HG02642 (cell line): ENCODE measurements around the gene NEURL1.

Experiments
- ATAC-seq: cut with Tn5 transposase; IDR thresholded peaks from one replicate; pipeline ENCODE4 v1.9.1; 2021; ENCODE audit warnings: mild to moderate bottlenecking; ENCODE audit not compliant: unreplicated experiment, poor library complexity

The NEURL1 gene

DNA sequence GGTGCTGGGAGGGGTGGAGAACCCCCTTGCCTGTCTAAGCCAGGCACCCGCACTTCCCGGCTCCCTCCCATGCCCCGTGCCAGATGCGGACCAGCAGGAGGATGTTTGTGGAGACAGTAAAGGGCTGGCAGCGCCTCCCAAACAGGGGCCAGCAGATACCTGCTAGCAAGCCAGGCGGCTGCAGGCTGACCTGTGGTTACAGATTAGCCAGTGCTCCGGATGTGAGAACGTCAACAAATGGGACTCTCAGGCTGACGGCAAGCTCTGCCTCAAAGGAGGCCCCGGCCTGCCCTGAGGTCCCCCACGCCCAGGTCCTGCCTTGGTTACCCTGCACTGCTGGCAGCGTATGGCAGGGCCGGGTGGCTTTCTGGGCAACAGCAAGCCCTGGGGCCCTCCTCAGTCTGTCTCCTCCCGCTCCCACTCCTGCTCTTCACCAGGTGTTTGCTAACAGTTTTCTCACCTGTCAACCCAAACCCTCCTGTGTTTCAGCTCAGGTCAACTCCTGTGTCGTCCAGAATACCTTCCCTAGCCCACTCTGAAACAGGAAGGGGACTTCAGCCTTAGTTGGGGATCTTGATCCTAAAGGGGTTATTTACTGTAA is 85.4 kb downstream of the NEURL1 start:
- ATAC-seq = no peak

DNA sequence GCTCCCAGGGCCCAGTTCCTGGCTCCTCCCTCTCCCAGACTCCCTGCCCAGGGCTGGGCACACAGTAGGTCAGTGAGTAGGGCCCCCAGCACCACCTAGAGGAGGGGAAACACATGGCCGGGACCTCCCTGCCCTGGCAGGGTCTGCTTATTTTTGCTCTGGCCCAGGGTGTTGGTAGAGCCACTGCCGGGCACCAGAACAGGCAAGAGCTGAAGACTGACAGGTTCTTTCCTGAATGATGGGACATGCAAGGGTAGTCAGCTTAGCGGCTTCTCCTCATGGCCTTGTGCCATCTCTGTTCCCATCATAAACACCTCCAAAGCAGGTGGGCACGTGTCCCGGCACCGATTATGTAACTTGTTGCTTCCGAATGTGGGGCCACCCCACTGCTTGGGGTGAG is 86.5 kb downstream of the NEURL1 start:
- no peak for ATAC-seq

DNA sequence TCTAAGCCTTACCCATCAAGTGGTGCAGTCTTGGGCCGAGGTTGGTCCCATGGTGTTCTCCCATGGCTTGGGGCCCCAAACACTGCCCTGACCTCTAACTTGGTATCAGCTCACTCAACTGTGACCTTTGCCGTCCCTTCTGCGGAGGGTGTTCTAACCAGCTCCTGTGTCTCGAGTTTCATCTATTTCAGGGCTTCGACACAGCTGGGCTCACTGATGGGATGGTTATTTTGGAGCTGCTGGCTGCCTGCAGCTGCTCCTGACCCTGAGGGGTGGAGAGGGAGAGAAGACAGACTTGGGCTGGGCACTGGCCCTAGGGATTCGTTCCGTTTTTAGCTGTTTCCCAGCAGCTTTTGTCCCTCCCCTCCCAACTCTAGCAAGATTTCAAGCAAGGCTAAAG is 86.9 kb downstream of the NEURL1 start:
- ATAC-seq = no peak

DNA sequence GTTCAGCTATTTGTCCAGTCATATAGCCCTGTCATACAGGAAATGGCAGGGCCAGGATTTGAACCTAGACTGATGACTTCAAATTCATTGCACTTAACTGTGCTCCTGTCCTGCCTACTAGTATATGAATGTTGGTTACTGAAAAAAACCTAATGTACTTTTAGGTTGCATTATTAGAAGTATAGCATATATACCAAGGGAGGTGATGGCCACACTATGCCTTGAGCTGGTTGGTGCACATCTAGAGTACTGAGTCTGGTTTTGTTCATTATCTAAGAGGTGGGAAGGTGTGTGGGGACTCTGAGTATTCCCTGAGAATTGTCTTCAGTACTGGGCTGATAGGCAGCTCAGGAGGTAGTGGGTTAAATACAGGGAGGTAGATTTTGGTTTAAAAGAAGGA is 88.0 kb downstream of the NEURL1 start:
- ATAC-seq = no peak

DNA sequence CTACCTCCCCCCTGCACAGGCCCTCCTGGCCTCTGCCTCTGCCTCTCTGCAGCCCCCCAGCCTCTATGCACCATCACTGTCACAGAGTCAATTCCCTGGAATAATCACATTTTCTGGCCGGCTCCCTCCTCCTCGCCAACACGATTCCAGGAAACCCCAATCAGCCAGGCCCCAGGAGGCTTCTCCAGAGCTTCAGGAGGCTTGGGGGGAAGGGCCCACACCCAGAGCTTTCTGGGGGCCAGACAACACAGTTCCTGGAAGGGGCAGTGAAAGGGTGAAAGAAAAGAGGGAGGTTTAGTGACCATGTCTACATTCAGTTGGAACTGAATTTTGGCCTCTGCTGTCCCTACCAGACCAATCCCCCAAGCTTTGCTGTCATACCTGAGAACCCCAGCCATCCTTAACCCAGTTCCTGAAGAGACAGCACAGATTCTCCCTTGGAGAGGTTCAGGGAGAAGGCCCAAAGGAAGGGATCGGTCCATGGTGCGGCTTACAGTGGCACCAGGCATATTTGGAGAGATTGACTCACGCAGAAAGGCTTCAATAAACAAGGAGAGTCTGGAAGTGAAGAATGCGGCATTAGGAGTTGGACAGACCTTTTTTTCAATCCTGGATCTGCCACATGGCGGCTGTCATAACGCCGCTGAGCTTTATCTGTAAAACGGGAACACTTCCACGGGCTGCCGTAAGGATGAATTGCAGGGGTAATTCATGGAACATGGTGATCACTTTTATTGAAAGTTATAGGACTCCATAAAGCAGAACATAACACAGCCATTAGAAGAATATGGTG is 89.0 kb downstream of the NEURL1 start:
- ATAC-seq = no peak

DNA sequence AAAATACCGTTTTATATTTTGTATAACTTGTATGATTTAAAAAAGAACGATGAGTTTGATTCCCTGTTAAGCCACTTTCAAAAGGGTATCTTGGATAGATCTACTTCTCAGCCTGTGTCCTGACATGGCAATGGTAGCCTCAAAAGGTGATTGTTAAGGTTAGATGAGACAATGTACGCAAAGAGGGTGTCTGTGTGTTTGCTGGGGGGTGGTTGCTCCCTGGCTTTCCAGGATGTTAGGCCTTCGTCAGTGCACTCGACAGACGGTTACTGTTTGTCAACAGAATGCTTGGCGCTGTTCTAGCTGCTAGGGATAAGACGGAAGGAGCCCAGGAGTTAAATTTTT is 90.3 kb downstream of the NEURL1 start:
- no peak for ATAC-seq

DNA sequence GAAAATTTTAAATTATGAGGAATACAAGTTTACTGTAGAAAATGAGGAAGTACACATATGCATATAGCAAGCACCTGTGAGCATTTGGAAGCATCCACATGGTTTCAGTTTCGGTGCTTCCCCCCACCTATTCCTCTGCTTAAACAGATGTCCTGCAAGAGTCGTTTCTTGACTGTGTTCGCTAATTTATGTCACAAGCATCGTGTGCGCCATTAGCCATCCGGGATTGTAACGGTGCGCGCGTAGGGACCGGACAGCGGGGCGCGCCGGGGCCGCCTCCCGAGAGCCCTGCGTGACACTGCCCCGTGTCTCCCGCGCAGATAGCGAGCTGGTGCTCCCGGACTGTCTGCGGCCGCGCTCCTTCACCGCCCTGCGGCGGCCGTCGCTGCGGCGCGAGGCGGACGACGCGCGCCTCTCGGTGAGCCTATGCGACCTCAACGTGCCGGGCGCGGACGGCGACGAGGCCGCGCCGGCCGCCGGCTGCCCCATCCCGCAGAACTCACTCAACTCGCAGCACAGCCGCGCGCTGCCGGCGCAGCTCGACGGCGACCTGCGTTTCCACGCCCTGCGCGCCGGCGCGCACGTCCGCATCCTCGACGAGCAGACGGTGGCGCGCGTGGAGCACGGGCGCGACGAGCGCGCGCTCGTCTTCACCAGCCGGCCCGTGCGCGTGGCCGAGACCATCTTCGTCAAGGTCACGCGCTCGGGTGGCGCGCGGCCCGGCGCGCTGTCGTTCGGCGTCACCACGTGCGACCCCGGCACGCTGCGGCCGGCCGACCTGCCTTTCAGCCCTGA is 90.9 kb downstream of the NEURL1 start:
- no peak for ATAC-seq

DNA sequence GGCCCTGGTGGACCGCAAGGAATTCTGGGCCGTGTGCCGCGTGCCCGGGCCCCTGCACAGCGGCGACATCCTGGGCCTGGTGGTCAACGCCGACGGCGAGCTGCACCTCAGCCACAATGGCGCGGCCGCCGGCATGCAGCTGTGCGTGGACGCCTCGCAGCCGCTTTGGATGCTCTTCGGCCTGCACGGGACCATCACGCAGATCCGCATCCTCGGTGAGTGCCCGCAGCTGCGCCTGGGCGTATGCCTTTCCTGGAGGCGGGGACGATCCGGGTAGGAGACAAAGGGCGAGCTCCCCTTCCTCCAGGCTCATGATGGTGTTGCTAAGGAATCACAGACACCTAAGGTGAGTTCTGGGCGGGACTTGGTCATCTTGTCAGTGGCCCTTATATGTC is 91.5 kb downstream of the NEURL1 start:
- no peak for ATAC-seq

DNA sequence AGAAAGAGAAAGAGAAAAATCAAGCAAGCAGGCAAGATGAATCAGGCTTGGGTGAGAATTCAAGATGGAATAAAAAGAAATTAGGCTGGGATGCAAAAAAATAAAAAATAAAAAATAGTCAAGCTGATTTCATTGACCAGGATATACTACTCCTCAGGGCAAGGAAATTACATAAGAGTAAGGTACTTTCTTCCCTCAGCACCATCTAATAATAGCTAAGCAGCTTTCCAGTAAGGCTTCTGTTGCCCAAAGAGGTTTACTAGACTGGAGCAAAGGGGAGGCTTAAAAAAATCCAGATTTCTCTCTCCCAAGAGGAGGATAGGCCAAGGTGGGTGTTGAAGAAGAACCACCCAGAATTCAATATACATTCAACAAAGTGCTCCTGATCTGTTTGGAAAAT is 93.6 kb downstream of the NEURL1 start:
- no peak for ATAC-seq

DNA sequence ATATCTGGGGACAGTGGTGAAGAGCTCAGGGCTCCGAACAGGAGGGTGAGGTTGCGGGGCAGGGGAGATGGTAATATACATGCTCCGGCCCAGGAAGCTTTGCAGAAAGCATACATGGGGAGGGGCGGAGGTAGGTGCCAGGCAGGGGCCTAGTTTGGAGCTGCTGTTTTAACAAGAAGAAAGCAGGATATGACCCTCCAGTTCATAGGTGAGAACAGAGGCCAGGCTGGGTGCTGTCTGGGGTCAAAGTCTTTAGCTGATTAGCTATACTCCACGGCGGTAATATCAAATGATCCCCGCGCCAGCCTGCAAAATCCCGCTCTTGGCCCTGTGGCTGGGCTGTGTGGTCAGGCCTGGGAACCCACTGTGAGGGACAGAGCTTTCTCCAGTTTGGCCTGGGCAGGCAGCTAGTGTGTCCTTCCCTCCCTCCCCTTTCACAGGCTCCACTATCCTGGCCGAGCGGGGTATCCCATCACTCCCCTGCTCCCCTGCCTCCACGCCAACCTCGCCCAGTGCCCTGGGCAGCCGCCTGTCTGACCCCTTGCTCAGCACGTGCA is 95.6 kb downstream of the NEURL1 start:
- ATAC-seq = no peak

DNA sequence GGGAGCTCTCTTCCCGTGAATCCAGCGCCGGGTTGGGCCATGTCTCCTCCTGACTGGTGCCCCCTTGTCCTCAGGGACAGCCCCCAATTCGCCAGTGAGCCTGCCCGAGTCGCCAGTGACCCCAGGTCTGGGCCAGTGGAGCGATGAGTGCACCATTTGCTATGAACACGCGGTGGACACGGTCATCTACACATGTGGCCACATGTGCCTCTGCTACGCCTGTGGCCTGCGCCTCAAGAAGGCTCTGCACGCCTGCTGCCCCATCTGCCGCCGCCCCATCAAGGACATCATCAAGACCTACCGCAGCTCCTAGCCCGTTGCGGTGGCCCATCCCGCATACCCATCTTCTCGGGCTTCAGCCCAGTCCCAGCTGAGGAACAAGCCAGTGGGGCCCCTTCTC is 96.6 kb downstream of the NEURL1 start:
- ATAC-seq = no peak

DNA sequence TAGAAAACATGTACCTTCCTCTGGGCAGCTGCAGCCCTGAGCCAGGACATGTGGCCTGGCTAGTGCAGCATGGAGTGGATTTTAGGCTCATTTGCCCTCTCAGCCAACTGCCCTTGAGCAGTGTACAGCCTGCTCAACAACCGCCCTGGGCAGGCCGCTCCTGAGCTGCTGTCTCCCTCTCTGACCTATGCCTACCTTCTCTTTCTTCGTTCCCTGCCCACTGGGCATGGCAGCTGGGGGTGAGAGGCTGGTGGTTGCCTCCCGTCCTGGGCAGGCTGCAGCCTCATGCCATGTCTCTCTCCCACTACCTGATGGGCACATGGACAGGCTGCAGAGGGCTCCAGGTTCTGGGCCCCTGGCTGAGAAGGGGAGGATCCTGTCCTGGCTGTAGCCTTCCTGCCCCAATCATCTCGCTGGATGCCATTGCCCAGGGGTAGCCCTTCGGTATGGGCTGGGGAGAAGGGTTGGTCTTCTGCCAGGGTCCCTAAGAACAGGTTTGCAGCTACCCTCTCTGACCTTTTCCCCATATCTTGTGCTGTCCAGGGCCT is 97.3 kb downstream of the NEURL1 start:
- no peak for ATAC-seq

DNA sequence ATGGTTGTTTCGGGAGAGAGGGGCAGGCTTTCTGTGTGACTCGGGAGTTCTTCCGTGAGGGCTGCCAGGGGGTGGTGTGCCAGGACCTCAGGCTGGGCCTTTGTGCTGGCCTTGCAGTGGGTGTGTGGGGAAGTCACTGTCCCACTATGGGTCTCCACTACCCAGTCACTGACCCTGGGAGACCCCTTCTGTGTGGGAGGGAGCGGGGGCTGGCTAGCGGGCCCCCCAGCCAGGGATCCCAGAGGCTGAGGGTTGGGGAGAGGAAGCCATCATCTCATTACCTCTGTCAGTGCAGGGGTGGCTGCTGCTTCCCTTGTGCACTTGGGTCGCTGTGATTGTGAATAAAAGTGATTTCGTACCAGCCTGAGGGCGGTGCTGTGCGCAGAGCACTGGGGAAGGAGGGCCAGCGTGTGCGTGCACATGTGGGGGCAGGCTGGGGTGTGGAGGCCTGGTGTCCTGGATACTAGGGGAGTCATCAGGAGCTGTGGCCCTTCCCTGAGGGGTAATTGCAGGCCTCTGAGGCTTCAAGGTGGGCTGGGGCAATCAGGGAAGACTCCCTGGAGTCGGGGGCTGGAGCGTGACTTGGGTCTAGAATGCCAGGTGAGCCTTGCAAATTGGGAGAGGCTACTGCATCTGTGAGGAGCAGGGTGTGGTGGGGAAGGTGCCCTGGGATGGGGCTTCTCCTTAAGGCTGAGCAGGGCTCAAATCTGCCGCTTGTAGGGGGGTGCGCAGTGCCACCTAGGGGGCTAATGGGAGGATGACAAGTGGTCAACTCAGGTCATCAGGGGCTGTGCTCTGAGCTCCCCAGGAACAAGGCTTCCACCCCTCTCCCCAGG is 98.9 kb downstream of the NEURL1 start:
- no peak for ATAC-seq

DNA sequence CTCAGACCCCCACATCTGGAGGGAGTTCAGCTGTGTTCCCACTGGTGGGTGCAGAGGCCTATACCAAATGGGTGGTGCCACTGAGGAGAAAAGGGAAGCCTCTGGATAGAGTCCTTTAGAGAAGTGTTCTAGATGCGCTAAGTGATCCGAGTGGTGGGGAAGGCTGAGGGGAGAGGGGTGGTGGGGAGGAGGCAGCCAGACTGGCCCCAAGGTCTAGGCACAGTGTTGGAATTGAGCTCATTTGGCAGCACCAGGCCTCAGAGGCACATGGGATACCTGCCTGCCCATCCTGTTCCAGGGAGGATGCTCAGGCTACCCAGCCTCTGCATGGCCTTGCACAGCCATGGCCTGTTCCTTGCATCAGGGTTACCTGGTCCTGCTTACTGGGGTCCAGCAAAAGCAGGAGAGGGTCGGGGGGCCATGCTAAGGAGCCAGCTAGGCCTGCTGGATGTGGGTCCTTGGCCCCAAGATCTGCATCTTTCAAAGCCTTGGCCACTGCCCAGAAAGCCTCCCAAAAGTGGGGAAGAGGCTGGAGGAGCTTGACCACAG is 99.6 kb downstream of the NEURL1 start:
- no peak for ATAC-seq

DNA sequence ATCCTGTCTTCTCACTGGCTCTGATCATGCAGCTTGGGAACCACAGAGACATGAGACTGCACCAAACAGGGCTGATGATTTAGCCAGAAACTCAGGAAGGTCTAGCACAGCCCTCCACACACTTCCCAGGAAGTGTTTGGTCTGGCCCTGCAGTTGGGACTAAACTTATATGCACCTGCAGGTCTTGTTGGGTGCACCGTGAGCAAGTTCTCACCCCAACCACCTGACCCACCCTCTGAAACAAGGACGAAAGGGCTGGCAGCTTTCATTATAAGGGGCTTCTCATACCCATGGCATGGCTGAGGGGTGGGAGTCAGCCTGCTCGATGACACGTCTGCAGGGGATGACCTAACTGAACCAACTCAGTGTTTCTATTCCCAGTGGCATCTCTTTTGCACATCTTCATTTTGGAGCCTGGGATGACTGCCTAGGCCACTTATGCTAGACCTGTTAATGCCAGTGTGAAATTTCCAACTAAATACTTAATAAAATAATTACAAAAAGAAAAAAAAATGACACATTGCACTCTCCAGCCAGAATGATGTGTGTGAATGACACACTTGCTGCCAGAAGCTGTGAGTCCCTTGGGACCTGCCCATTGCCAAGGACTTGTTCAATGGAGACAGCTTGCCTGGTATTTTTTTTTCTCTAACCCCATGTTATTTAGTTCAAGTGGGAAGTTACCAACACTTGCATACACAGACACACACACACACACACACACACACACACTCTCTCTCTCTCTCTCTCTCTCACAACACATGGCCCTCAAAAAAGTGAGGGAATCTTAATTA is 102.6 kb downstream of the NEURL1 start:
- no peak for ATAC-seq

DNA sequence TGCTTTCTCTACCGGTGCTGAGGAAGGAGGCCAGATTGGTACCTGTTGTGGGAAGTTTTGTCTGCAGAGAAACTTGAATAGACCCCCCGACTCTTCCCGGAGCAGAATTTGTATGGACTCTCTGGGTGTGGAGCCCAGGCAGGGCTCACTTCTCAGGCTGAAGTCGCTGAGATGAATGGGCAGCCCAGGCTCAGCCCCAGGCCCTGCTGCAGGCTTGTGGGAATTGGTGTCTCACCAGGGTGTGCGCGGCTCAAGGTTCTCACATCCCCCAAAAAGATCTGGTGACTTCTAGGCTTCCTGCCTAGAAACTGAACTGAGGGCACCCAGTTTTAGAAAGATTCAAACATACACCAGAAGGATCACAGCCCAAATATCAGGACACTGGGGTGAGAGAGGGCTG is 103.5 kb downstream of the NEURL1 start:
- ATAC-seq = no peak

DNA sequence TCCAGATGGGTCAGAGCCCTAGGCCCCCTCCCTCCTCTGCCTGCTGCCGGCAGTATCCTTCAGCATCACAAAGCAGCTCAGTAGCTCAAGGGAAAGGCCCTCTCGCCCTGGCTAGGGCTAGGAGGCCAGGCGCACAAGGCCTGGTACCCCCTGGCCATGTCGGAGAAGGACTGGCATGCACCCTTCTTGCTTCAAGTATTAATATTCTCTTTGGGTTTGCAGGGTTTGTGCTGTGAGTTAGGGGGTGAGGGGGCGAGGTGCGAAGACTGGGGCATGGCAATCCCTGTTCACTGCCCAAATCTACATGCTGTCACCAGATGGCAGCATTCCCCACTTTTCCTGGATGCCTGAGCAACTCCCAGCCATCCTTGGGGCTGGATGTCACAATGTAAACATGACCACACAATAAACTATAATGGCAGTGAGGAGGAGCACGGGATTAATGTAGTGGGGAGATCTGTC is 105.2 kb downstream of the NEURL1 start:
- ATAC-seq = no peak

DNA sequence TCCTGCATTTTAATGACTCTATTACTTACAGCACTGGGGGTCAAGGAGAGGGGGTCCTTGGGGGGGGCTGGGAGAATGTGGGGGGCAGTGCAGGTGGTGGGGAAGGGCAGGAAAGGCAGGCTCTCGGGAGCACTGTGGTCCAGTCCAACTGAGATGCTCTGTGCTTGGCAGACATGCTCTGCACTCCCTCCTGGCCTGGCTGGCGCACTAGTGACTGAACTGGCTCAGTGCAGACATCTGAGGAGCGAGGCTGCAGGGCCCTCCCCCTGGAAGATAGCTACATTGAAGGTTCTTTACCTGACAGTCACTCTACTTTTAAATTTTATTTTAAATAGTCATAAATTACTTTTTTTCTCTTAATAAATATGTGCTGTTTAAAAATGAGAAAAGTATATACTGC is 105.7 kb downstream of the NEURL1 start:
- ATAC-seq = no peak

DNA sequence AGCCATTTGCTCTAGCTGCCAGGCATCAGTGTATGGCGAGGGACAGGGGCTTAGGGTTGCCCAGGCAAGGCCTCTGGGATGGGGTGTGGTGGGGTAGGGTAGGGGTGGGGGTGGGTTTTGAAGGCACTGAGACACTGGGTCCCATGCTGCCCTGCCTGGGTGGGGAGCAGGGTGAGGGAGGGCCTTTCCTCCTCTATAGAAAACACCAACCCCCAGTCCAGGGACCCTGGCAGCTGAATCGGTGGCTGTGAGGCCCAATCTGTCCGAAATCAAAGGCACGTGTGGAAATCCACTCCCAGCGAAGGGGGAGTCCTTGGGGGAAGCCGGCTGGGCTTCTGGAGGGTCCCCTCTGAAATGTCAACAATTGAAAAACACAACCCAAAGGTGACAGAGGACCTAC is 106.4 kb downstream of the NEURL1 start:
- ATAC-seq = no peak
